GM18520 (cell line): ENCODE results near the gene USP31.
"Not testable (repeated sequence)": the region's sequence is repeated elsewhere in the genome, so short reads cannot be mapped to it uniquely, and the experiment has no call there.

Experiments
- ATAC-seq: cut with Tn5 transposase; IDR thresholded peaks from one replicate; pipeline ENCODE4 v1.9.1; 2021; ENCODE audit not compliant: unreplicated experiment

USP31 gene

DNA sequence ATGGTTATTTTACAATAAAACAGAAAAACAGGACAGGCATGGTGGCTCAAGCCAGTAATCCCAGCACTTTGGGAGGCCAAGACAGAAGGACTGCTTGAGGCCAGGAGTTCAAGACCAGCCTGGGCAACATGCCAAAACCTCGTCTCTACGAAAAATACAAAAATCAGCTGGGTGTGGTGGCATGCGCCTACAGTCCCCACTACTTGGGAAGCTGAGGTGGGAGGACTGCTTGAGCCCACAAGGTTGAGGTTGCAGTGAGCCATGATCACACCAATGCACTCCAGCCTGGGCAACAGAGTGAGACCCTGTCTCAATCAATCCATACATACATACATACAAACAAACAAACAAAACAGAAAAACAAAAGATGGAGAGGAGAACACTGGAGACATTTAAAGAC lies 45.6 kb downstream of the USP31 start:
- no peak for ATAC-seq

DNA sequence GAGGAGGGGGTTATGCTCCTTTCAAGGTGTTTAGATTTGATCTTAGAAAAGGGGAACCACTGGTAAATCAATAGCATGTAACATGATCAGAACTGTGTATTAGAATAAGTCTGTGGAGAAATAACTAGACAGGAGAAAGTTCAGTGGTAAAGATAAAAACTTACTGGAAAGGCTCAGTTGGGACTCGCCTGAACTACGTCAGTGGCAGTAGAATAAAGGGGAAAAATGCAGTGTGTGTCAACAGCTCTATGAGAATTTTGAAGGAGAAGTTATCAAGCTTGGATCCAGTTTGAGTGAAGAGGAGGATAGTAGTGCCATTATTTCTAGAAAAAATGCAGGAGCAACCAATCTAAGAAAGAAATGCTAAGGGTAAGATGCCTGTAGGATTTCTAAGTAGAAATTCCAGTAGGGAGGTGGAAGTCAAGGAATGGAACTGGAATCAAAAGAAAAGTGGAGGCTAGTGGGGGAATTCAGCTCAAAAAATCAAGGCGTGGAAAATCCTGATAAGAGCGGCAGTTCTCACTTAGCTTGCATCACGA lies 48.2 kb downstream of the USP31 start:
- ATAC-seq: no peak

DNA sequence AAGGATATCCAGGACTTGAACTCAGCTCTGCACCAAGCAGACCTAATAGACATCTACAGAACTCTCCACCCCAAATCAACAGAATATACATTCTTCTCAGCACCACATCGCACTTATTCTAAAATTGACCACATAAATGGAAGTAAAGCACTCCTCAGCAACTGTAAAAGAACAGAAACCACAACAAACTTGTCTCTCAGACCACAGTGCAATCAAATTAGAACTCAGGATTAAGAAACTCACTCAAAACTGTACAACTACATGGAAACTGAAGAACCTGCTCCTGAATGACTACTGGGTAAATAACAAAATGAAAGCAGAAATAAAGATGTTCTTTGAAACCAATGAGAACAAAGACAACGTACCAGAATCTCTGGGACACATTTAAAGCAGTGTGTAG lies 52.8 kb downstream of the USP31 start:
- not testable (repeated sequence) for ATAC-seq

GRCh38 chr16:23094136-23094535 lies 55.1 kb downstream of the USP31 start:
- not testable (repeated sequence) for ATAC-seq

GRCh38 chr16:23092801-23093117 lies 56.5 kb downstream of the USP31 start:
- ATAC-seq: no peak

- no peak for ATAC-seq
Observed at GRCh38 chr16:23092072-23092800, 57.0 kb downstream of the USP31 start.

- ATAC-seq: no peak
Observed at GRCh38 chr16:23089111-23089510, 60.1 kb downstream of the USP31 start.

DNA sequence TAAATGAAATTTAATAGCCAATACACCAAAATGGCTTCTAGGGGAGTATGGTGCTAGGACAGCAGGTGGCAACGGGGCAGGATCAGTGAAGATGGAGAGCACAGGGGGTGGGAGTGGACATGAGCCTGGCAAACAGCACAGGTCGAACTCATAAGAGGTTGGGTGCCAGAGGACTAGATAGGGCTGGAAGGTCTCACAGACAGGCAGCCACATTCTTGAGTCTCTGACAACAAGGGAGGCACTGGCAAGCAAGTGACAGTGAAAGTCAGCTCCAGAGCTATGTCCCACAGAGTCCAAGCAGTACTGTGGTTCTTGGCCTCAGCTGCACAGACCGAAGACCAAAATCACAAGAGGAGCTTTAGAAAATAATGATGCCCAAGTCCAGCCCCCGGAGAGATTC lies 61.2 kb downstream of the USP31 start:
- no peak for ATAC-seq

DNA sequence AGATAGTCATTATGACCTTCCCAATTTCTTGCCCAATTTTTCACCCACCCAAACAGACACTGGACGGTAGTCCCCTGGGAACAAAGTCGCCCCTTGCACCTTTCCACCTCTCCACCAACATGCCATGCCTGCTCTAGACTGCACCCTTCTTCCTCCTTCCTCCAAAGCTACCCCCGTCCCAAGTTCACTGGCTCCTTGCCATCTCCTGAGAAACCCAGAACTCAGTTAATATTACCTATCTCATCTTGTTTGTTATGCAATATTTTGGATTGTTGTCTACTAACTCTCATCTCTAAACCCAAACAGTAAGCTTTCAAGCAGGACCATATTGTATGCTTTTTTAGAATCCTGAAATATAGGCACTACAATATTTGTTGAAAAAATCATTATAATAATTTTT lies 63.3 kb downstream of the USP31 start:
- no peak for ATAC-seq

DNA sequence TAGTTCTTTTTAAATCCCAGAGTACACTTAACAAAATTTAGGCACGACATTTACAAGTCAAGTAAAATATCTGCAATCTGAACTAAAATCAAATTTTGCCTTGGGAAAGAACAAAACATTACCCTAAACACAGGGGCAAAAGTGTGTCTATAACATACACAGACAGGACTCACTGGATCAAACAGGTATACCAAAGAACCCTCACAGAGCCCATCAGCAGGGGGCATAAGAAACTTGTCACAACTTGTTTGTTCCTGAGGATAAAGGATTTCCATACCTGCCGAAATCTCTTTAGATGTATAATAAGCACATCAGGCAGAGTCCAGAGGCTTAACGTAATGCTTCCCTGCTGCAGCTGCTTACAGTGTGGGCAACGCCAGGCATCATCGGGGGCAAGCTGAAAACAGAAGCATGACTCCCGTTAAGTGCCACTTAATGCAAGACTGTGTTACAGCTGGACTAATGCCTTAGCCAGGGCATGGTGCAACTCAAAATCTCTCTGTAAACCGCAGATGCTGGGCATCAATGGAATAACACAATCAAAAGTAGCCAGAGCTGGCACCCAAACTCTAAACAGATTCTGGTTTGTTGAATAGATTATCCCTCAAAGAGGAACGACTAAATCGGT lies 67.0 kb downstream of the USP31 start:
- no peak for ATAC-seq

GRCh38 chr16:23081675-23082119 lies 67.6 kb downstream of the USP31 start:
- no peak for ATAC-seq

GRCh38 chr16:23080747-23081146 lies 68.5 kb downstream of the USP31 start:
- ATAC-seq: no peak

DNA sequence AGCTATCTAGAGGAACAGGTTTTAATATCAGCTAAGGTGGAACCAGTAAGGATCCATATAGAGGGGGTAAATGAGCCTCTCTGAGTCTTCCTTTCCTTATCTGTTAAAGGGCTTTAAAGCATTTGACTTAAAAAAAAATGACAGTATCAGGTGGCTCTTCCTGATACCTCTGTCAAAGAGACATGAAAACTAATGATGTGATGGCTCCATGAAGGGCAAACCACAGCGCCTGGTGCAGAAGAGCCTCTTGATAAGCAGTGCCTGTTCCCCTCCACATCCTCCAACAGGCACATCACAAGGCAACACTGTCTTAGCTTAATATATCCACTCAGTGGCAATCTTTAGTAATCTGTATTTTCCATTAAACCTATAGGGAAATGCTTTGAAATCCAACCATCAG lies 68.9 kb downstream of the USP31 start:
- ATAC-seq: no peak

DNA sequence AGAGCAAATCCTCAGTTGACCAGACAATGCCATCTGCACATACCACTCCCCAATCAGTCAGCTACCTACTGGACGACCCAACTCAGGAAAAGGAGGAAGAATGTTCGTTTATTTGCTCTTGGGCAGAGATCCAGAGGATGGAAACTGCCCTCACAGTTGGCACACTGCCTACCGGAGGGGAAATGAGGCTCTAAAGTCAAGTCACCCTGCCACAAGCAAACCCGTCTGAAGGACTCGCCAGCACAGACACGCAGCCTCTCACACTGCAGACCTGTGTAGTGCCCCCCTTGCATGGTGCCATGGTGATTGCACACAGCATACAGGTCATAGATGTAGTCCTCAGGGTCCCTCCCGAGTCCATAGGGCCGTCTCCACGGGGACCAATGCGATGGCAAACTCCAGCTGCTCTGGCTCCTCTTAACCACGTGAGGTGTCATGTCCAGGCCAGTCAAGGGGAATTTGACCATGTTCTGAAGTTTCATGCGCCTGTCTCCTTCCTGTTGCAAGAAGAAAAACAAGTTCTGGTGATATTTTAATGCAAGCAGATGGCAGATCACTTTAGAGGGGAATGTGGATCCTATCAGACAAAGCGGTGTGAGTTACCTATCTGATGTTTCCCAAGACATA lies 69.5 kb downstream of the USP31 start:
- ATAC-seq: no peak

DNA sequence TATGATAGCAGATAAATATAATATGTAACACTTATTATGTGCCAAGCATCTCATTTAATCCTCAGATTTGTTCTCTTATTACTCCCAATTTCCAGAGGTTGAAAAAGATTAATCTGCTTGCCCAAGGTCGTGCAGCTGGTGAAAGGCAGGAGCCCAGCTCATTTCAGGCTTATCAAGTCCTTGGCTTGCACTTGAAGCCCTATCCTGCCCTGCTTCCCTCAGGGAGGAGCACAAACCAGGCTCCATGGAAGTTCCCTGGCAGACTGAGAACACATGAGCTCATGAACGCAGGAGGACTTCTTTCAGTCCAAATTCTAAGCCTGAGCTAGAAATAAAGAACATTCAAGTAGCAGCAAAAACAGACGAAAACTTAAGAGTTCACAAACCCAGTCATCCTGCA lies 74.8 kb downstream of the USP31 start:
- ATAC-seq: no peak

DNA sequence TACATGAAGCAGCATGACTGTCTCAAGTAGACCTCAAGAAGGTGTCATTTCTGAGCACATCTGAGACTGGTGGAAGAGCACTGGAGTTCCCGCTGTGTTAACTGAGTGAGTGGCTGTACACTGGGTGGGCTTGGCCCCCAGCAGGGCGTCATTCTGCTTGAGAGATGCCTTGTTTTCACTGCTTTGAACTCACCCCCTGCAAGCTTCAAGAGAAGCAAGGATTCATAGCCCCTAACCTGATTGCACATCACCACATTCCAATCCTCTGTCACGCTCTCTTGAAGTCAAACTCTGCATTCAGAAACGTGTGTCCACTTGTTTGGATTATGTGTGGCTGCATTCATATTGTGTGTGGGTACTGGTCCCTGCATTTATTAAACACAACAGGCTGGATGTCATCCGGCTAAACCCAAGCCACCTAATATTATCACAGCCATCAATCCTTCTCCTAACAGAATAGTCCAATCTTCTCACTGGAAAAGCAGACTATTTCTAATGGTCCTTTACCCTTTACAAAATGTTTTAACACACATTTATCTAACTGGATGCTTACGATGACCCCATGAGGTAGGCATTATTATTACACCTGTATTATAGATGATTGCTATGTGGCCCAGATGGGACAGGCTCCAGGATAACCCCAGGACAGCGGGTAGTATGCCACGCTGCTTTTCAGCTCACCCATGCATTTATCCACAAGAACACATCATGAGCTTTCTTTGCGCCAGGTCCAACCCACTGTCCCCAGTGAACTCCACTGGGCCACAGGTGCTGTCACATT lies 76.3 kb downstream of the USP31 start:
- ATAC-seq: no peak

GRCh38 chr16:23072084-23072599 lies 77.1 kb downstream of the USP31 start:
- ATAC-seq: no peak

DNA sequence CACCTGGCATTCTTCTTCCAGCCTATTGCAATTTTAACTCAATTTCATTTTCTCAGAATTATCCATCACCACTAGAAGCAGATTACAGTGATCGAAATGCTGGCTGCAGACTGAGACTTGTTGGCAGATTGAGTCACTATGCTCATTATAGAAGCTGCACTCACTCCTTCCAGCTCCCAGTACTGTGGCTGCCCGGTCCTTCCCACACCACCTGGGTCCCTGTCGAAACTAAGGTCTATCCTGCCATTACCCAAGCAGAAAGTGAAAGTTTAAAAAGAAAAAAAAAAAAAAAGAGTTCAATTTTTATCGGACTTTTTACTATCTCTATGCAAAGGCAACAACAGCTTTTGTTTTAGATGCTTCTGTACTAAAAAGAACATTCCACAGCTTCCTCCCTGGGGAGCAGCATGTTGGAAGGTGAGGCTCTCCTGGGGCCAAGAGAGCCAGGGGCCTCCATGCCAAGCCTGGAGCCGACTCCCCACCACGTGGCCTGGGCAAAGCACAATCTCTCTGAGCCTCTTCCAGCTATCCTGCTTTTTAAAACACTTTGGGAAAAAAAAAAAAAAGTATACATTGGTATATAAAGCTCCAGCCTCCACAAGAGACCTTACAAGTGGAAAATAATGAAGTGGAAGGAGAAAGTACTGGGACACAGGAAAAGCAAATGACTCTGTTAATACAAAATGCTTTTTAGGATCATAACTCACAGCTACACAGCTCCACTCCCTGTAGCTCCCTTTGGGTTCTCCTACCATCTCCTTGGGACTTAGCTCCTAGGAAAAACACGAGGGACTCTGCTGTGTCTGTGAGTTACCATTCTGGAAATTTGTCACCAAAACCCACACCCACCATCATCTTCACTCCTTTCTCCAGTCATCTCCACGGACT lies 77.8 kb downstream of the USP31 start:
- no peak for ATAC-seq

DNA sequence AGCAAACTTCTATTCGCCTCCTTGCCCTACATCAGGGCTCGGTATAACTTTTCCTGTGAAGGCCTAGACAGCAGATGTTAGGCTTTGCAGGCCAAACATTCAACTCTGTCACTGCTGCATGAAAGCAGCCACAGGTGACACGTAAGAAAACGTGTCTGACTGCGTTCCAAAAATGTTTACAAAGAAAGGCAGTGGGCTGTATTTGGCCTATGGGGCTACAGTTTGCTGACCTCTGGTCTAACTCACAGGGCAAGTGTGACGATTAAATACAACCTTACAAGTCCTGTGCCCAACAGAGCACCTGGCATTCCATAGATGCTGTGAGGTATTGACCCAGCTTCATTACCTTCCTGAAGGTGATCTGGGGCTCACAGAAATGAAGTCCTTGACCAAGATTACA lies 79.4 kb downstream of the USP31 start:
- no peak for ATAC-seq

DNA sequence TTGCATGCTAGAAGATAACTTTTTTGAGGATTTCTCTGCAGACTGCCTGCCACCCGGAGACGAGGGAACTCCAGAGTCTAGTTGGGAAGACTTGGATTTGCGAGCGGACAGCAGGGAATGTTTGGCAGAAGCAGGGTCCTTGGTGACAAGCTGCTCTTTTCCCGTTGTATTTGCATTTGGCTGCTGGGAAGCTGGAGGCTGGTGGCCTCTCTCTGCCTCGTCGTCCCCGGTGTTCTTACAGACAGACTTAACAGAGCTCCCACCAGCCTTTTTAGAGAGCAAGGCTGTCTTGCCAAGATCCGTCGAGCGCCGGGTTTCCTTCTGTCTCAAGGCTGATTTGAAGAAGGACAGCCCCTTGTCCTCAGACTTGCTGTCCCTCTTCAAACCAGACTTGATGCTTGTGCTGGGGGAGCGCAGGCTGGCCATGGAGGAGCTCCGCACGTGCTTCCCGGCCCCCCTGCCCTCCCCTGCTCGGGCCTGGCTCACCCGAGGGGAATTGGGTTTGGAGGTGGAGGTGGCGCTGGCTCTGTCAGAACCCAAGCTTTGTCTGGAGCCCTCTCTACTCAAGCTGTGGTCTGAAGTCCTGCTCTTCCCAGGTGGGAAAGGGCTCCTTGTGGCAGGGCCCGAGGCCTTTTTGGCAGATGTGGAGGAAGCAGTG lies 81.0 kb downstream of the USP31 start:
- no peak for ATAC-seq
